GM23338 (cell line): ENCODE data around the gene SLC8B1.

Source experiments
- CREB1 ChIP-seq: fragments of 250-450 bp; sonication (Bioruptor Pico); IDR thresholded peaks from 2 replicates; pipeline ENCODE4 v1.5.0; 2020; ENCODE audit warnings: low read depth, mild to moderate bottlenecking, moderate library complexity
- EZH2 ChIP-seq: fragments of 200-600 bp; sonication (generic); IDR thresholded peaks from one replicate; pipeline ENCODE4 v1.8.0; 2017; ENCODE audit warnings: antibody characterized with exemption, mild to moderate bottlenecking, low read depth; ENCODE audit not compliant: unreplicated experiment
- EZH2phosphoT487 ChIP-seq: fragments of 200-600 bp; sonication (generic); IDR thresholded peaks from one replicate; pipeline ENCODE4 v1.8.1; 2018; ENCODE audit warnings: antibody characterized with exemption; ENCODE audit not compliant: unreplicated experiment
- JUNB ChIP-seq: IDR thresholded peaks from one replicate; pipeline ENCODE4 v1.6.1; 2016; ENCODE audit warnings: antibody characterized with exemption; ENCODE audit not compliant: unreplicated experiment
- NANOG ChIP-seq: IDR thresholded peaks from 2 replicates; pipeline ENCODE4 v1.6.1; 2016; ENCODE audit warnings: antibody characterized with exemption, borderline replicate concordance
- POLR2AphosphoS5 ChIP-seq: IDR thresholded peaks from 2 replicates; pipeline ENCODE4 v1.6.1; 2016; ENCODE audit warnings: antibody characterized with exemption, low read depth
- ZNF114 ChIP-seq: fragments of 250-450 bp; sonication (Bioruptor Pico); IDR thresholded peaks from 2 replicates; pipeline ENCODE4 v1.5.0; 2020; ENCODE audit warnings: mild to moderate bottlenecking, moderate library complexity
- ZNF331 ChIP-seq: fragments of 250-450 bp; sonication (Bioruptor Pico); IDR thresholded peaks from 2 replicates; pipeline ENCODE4 v1.5.0; 2020; ENCODE audit warnings: low read depth, mild to moderate bottlenecking, moderate library complexity
- TF ChIP-seq, protein P1 (sequence below), 2 experiments: fragments of 200-600 bp in 1 of 2; sonication (generic) in 1 of 2; conservative IDR thresholded peaks; 2 replicates each; pipeline versions ENCODE4 v1.5.1 to v1.6.1; 2016 to 2017; ENCODE audit warnings: antibody characterized with exemption in 2 of 2, low read depth in 2 of 2, mild to moderate bottlenecking in 2 of 2, moderate library complexity in 1 of 2
- TF ChIP-seq, protein P2 (sequence below): fragments of 250-450 bp; sonication (Bioruptor Pico); IDR thresholded peaks from 2 replicates; pipeline ENCODE4 v1.5.0; 2020; ENCODE audit warnings: mild to moderate bottlenecking, moderate library complexity
- TF ChIP-seq, protein P3 (sequence below): IDR thresholded peaks from one replicate; pipeline ENCODE4 v1.6.1; 2018; ENCODE audit warnings: antibody characterized with exemption; ENCODE audit not compliant: unreplicated experiment
- TF ChIP-seq, protein P4 (sequence below): IDR thresholded peaks from 2 replicates; pipeline ENCODE4 v1.6.1; 2016; ENCODE audit warnings: antibody characterized with exemption

DNA sequence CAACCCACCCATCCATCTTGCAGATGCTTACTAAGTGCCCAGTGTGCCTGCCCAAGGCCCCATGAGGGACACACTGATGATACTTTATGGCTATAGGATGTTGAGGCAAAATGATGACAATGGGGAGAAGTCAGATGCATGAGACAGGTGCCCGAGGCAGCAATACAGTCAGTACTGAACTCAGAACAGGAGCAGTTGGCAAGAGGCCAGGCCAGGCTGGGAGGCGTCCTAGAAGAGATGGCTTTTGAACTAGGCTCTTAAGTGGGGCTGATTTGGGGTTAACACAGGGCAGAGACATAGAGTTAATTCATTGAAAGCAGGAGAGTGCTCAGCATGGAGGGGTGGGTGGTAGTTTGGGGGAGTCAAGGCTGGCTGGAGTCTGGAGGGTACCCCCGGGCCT lies 39.1 kb upstream of the SLC8B1 start:
- TF ChIP-seq, protein P1, sequence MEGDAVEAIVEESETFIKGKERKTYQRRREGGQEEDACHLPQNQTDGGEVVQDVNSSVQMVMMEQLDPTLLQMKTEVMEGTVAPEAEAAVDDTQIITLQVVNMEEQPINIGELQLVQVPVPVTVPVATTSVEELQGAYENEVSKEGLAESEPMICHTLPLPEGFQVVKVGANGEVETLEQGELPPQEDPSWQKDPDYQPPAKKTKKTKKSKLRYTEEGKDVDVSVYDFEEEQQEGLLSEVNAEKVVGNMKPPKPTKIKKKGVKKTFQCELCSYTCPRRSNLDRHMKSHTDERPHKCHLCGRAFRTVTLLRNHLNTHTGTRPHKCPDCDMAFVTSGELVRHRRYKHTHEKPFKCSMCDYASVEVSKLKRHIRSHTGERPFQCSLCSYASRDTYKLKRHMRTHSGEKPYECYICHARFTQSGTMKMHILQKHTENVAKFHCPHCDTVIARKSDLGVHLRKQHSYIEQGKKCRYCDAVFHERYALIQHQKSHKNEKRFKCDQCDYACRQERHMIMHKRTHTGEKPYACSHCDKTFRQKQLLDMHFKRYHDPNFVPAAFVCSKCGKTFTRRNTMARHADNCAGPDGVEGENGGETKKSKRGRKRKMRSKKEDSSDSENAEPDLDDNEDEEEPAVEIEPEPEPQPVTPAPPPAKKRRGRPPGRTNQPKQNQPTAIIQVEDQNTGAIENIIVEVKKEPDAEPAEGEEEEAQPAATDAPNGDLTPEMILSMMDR (conservative IDR thresholded peaks at IDR 0.05; ENCODE audit: low read depth in 2 of 2): no peak
- TF ChIP-seq, protein P2, sequence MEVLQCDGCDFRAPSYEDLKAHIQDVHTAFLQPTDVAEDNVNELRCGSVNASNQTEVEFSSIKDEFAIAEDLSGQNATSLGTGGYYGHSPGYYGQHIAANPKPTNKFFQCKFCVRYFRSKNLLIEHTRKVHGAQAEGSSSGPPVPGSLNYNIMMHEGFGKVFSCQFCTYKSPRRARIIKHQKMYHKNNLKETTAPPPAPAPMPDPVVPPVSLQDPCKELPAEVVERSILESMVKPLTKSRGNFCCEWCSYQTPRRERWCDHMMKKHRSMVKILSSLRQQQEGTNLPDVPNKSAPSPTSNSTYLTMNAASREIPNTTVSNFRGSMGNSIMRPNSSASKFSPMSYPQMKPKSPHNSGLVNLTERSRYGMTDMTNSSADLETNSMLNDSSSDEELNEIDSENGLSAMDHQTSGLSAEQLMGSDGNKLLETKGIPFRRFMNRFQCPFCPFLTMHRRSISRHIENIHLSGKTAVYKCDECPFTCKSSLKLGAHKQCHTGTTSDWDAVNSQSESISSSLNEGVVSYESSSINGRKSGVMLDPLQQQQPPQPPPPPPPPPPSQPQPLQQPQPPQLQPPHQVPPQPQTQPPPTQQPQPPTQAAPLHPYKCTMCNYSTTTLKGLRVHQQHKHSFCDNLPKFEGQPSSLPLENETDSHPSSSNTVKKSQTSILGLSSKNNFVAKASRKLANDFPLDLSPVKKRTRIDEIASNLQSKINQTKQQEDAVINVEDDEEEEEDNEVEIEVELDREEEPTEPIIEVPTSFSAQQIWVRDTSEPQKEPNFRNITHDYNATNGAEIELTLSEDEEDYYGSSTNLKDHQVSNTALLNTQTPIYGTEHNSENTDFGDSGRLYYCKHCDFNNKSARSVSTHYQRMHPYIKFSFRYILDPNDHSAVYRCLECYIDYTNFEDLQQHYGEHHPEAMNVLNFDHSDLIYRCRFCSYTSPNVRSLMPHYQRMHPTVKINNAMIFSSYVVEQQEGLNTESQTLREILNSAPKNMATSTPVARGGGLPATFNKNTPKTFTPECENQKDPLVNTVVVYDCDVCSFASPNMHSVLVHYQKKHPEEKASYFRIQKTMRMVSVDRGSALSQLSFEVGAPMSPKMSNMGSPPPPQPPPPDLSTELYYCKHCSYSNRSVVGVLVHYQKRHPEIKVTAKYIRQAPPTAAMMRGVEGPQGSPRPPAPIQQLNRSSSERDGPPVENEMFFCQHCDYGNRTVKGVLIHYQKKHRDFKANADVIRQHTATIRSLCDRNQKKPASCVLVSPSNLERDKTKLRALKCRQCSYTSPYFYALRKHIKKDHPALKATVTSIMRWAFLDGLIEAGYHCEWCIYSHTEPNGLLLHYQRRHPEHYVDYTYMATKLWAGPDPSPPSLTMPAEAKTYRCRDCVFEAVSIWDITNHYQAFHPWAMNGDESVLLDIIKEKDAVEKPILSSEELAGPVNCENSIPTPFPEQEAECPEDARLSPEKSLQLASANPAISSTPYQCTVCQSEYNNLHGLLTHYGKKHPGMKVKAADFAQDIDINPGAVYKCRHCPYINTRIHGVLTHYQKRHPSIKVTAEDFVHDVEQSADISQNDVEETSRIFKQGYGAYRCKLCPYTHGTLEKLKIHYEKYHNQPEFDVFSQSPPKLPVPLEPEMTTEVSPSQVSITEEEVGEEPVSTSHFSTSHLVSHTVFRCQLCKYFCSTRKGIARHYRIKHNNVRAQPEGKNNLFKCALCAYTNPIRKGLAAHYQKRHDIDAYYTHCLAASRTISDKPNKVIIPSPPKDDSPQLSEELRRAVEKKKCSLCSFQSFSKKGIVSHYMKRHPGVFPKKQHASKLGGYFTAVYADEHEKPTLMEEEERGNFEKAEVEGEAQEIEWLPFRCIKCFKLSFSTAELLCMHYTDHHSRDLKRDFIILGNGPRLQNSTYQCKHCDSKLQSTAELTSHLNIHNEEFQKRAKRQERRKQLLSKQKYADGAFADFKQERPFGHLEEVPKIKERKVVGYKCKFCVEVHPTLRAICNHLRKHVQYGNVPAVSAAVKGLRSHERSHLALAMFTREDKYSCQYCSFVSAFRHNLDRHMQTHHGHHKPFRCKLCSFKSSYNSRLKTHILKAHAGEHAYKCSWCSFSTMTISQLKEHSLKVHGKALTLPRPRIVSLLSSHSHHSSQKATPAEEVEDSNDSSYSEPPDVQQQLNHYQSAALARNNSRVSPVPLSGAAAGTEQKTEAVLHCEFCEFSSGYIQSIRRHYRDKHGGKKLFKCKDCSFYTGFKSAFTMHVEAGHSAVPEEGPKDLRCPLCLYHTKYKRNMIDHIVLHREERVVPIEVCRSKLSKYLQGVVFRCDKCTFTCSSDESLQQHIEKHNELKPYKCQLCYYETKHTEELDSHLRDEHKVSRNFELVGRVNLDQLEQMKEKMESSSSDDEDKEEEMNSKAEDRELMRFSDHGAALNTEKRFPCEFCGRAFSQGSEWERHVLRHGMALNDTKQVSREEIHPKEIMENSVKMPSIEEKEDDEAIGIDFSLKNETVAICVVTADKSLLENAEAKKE (CRISPR knock-in tag): no peak
- no peak for TF ChIP-seq EZH2
- TF ChIP-seq EZH2phosphoT487: no peak
- TF ChIP-seq, protein P3, sequence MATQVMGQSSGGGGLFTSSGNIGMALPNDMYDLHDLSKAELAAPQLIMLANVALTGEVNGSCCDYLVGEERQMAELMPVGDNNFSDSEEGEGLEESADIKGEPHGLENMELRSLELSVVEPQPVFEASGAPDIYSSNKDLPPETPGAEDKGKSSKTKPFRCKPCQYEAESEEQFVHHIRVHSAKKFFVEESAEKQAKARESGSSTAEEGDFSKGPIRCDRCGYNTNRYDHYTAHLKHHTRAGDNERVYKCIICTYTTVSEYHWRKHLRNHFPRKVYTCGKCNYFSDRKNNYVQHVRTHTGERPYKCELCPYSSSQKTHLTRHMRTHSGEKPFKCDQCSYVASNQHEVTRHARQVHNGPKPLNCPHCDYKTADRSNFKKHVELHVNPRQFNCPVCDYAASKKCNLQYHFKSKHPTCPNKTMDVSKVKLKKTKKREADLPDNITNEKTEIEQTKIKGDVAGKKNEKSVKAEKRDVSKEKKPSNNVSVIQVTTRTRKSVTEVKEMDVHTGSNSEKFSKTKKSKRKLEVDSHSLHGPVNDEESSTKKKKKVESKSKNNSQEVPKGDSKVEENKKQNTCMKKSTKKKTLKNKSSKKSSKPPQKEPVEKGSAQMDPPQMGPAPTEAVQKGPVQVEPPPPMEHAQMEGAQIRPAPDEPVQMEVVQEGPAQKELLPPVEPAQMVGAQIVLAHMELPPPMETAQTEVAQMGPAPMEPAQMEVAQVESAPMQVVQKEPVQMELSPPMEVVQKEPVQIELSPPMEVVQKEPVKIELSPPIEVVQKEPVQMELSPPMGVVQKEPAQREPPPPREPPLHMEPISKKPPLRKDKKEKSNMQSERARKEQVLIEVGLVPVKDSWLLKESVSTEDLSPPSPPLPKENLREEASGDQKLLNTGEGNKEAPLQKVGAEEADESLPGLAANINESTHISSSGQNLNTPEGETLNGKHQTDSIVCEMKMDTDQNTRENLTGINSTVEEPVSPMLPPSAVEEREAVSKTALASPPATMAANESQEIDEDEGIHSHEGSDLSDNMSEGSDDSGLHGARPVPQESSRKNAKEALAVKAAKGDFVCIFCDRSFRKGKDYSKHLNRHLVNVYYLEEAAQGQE: no peak
- TF ChIP-seq JUNB: no peak
- TF ChIP-seq ZNF331 (CRISPR knock-in tag): no peak
- TF ChIP-seq POLR2AphosphoS5: no peak
- TF ChIP-seq, protein P4, sequence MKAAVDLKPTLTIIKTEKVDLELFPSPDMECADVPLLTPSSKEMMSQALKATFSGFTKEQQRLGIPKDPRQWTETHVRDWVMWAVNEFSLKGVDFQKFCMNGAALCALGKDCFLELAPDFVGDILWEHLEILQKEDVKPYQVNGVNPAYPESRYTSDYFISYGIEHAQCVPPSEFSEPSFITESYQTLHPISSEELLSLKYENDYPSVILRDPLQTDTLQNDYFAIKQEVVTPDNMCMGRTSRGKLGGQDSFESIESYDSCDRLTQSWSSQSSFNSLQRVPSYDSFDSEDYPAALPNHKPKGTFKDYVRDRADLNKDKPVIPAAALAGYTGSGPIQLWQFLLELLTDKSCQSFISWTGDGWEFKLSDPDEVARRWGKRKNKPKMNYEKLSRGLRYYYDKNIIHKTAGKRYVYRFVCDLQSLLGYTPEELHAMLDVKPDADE: no peak
- no peak for TF ChIP-seq CREB1 (CRISPR knock-in tag)
- no peak for TF ChIP-seq NANOG
- TF ChIP-seq ZNF114 (CRISPR knock-in tag): no peak
